H1 (cell line): ENCODE measurements around the gene DGCR6L. TPM values are rescaled to one million over a fixed set of nuclear protein-coding genes. Genes with fewer than 3 reads are reported as not detected.

Experiments used
- BRCA1 ChIP-seq: IDR thresholded peaks from 2 replicates; pipeline ENCODE4 v1.6.1; 2012; ENCODE audit warnings: low read depth, low read length, improper control_type of control experiment
- polyA plus RNA-seq, 7 experiments: library from polyadenylated mRNA; depleted of rRNA in 3 of 7; stranded (reverse) in 5 of 7; unstranded in 2 of 7; fragments of >200 nt in 5 of 7; fragments of 200-250 nt in 2 of 7; gene quantifications; 1 replicate in 5 of 7; 2 replicates in 1 of 7; 4 replicates in 1 of 7; pipeline versions ENCODE4 v1.2.1 to v1.2.3, GENCODE V29; 2011 to 2013; ENCODE audit warnings: missing spikeins in 2 of 7, mixed read lengths in 2 of 7
- total RNA-seq: library from RNA; stranded (reverse); fragmentation: NEBNext Ultra II Directional; extraction: Animal tissue kit (Norgen Biotek cat#: 25700); gene quantifications from 2 replicates; pipeline ENCODE4 v1.2.1, GENCODE V29; 2021

Gene DGCR6L
- total and polyA plus RNA-seq, 2 of the 8 experiments (the other 6 are each of a cell fraction or from before 2014, with no cell fraction given) = 43.6 to 72.6 TPM

DNA sequence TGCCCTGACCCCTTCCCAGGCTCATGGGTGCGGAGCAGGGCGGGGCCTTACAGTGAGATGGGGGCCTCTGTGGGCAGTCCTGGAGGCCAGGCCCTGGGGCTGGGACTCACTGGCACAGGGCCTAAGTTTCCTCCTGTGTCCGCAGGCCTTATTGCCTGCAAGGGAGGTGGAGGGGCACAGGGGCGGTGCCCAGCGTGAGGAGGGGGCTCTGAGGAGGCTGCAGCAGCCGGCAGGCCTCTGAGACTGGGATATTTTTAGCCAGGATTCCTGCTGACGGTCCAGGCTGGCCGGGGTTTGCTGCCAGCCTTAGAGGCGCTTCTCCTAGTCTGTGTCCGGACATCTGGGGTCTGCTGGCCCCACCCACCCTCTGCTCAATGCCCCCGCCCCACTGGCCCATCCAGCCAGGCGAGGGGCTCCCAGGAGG, 46.1 kb downstream of the DGCR6L start (continued):
- TF ChIP-seq BRCA1 = no peak
